ENCODE measurements around the gene TMEM117. TPM values are rescaled to one million over a fixed set of nuclear protein-coding genes. Genes with fewer than 3 reads are reported as not detected.
"Not testable (repeated sequence)": the region's sequence is repeated elsewhere in the genome, so short reads cannot be mapped to it uniquely, and the experiment has no call there.

The TMEM117 gene
- total RNA-seq, 2 experiments from 2014 or later: 0.95 to 0.96 TPM

GRCh38 chr12:44174053-44174452 is 338.2 kb downstream of the TMEM117 start:
- Mint-ChIP-seq H3K4me3 (no peak overlapping the region), H3K27ac (no peak overlapping the region), H3K27me3 (no peaks in the 10 kb centered on the region), H3K36me3 (ENCODE audit: low read depth) (peaks cover 1% of the 10 kb centered on the region), H3K9me3 (peaks cover 2% of the 10 kb centered on the region), H3K4me1 (ENCODE audit: low read depth) (no peaks in the 10 kb centered on the region)
- DNase-seq: no peak
- ATAC-seq: no peak
- POLR2A ChIA-PET: no interaction called here
- CTCF ChIA-PET: no interaction called here
- intact Hi-C loops (cut with micrococcal nuclease): no loop called here
- TF ChIP-seq CTCF (IDR thresholded peaks at IDR 0.05): no peak

GRCh38 chr12:44184499-44185206 is 348.8 kb downstream of the TMEM117 start:
- POLR2A ChIA-PET: no interaction called here
- Mint-ChIP-seq H3K27ac (no peak overlapping the region), H3K4me3 (no peak overlapping the region), H3K9me3 (no peaks in the 10 kb centered on the region), H3K36me3 (ENCODE audit: low read depth) (peaks cover 1% of the 10 kb centered on the region), H3K27me3 (no peaks in the 10 kb centered on the region), H3K4me1 (ENCODE audit: low read depth) (no peaks in the 10 kb centered on the region)
- TF ChIP-seq CTCF (IDR thresholded peaks at IDR 0.05): no peak
- CTCF ChIA-PET: no interaction called here
- intact Hi-C loops (cut with micrococcal nuclease): no loop called here
- ATAC-seq: no peak
- no peak for DNase-seq

GRCh38 chr12:44193281-44193680 is 357.4 kb downstream of the TMEM117 start:
- Mint-ChIP-seq H3K36me3 (ENCODE audit: low read depth) (no peaks in the 10 kb centered on the region), H3K4me3 (no peak overlapping the region), H3K27ac (no peak overlapping the region), H3K9me3 (no peaks in the 10 kb centered on the region), H3K27me3 (no peaks in the 10 kb centered on the region), H3K4me1 (ENCODE audit: low read depth) (no peaks in the 10 kb centered on the region)
- no peak for TF ChIP-seq CTCF (IDR thresholded peaks at IDR 0.05)
- ChIA-PET CTCF (no interaction called here), POLR2A (no interaction called here)
- ATAC-seq: no peak
- no peak for DNase-seq
- intact Hi-C loops (cut with micrococcal nuclease): no loop called here

- H3K36me3 Mint-ChIP-seq (ENCODE audit: low read depth); intact Hi-C loops (cut with micrococcal nuclease); POLR2A ChIA-PET; H3K4me3 Mint-ChIP-seq; H3K4me1 Mint-ChIP-seq (ENCODE audit: low read depth); H3K27ac Mint-ChIP-seq; ATAC-seq; DNase-seq; CTCF ChIA-PET; H3K9me3 Mint-ChIP-seq; H3K27me3 Mint-ChIP-seq: not testable (repeated sequence)
Observed at GRCh38 chr12:44195719-44196118, 359.8 kb downstream of the TMEM117 start.

GRCh38 chr12:44206045-44206444 is 370.2 kb downstream of the TMEM117 start:
- no peak for ATAC-seq
- intact Hi-C loops (cut with micrococcal nuclease): no loop called here
- no peak overlapping the region for H3K4me3 Mint-ChIP-seq
- TF ChIP-seq CTCF (IDR thresholded peaks at IDR 0.05): no peak
- ChIA-PET POLR2A (no interaction called here), CTCF (no interaction called here)
- no peaks in the 10 kb centered on the region for H3K4me1 Mint-ChIP-seq (ENCODE audit: low read depth)
- DNase-seq: no peak
- no peak overlapping the region for H3K27ac Mint-ChIP-seq
- peaks cover 5% of the 10 kb centered on the region for H3K36me3 Mint-ChIP-seq (ENCODE audit: low read depth)
- H3K27me3 Mint-ChIP-seq: no peaks in the 10 kb centered on the region
- H3K9me3 Mint-ChIP-seq: peaks cover 8% of the 10 kb centered on the region

All from activated CD8-positive, alpha-beta T cell treated with anti-CD3 and anti-CD28 coated beads for 36 hours (primary cell).